HCT116 (cell line): ENCODE measurements around the gene NCBP2L. TPM values are rescaled to one million over a fixed set of nuclear protein-coding genes. Genes with fewer than 3 reads are reported as not detected.

Source experiments
- ATAC-seq: fragments of 200-7000 bp; cut with Tn5 transposase; 2 replicates; pipeline ENCODE4 v1.9.1; 2020; ENCODE audit warnings: mild to moderate bottlenecking, moderate library complexity
- BruUV-seq: library from RNA; stranded (reverse); fragments of 400-500 nt; replicated peaks from 2 replicates; lab custom pipeline; 2021; lab: Mats Ljungman, UMichigan
- CTCF ChIA-PET: fragments of 300-600 bp; sonication (Branson Sonifier 250); formaldehyde crosslinking; loops from one replicate; lab custom pipeline; 2021; ENCODE audit warnings: antibody characterized with exemption; lab: Charles Lee
- POLR2A ChIA-PET: fragments of 300-600, 350-600 bp; sonication (Branson Sonifier 250); formaldehyde crosslinking; loops from one replicate; lab custom pipeline; 2021; ENCODE audit warnings: antibody characterized with exemption; lab: Charles Lee
- RAD21 ChIA-PET, 2 experiments: fragments of 300-600 bp; sonication (Branson Sonifier 250); formaldehyde crosslinking; loops; one replicate each; lab custom pipeline; 2023; ENCODE audit warnings: low total read pairs in 2 of 2; ENCODE audit not compliant: uncharacterized antibody in 2 of 2, unreplicated experiment in 2 of 2, low non-redundant PET in 1 of 2; lab: Charles Lee
- DNase-seq: peaks from one replicate; pipeline ENCODE4 v3.0.0-alpha.2; 2010; ENCODE audit warnings: low read depth, low spot score
- H2AFZ ChIP-seq: fragments of 200-600 bp; shearing (Covaris generic), sonication (generic); 2 replicates; pipeline ENCODE4 v1.6.1; 2017; ENCODE audit warnings: low read depth, mixed run types, mixed read lengths, antibody characterized with exemption, low read length; ENCODE audit not compliant: poor library complexity, severe bottlenecking
- H3K27ac ChIP-seq: 2 replicates; pipeline ENCODE4 v1.5.1; 2012; ENCODE audit warnings: low read depth, low read length
- H3K27me3 ChIP-seq: fragments of 200-600 bp; sonication (generic); 2 replicates; pipeline ENCODE4 v1.6.1; 2016; ENCODE audit warnings: mixed run types, low read length, mixed read lengths; ENCODE audit not compliant: insufficient read depth
- H3K36me3 ChIP-seq, 2 experiments: fragments of 200-500 bp in 1 of 2; fragments of 200-600 bp in 1 of 2; sonication (Bioruptor generic) in 1 of 2; sonication (generic) in 1 of 2; 2 replicates each; pipeline versions ENCODE4 v1.5.1 to v1.6.1; 2014 to 2016; ENCODE audit warnings: low read length in 2 of 2, inconsistent platforms in 1 of 2, mixed read lengths in 1 of 2, mixed run types in 1 of 2; ENCODE audit not compliant: insufficient read depth in 2 of 2, control insufficient read depth in 1 of 2
- H3K4me1 ChIP-seq, 2 experiments: fragments of 200-600 bp in 1 of 2; sonication (generic) in 1 of 2; 2 replicates each; pipeline versions ENCODE4 v1.5.1 to v1.6.1; 2012 to 2017; ENCODE audit warnings: low read length in 2 of 2, inconsistent platforms in 1 of 2, mild to moderate bottlenecking in 1 of 2, mixed read lengths in 1 of 2, mixed run types in 1 of 2, moderate library complexity in 1 of 2; ENCODE audit not compliant: insufficient read depth in 2 of 2, control insufficient read depth in 1 of 2
- H3K4me2 ChIP-seq: fragments of 200-600 bp; sonication (generic); 2 replicates; pipeline ENCODE4 v1.6.1; 2017; ENCODE audit warnings: mixed run types, low read length, mixed read lengths
- H3K4me3 ChIP-seq, 2 experiments: fragments of 200-600 bp in 1 of 2; sonication (generic) in 1 of 2; replicated peaks in 1 of 2; 2 replicates each; pipeline ENCODE4 v1.5.1; 2011 to 2016; ENCODE audit warnings: low read length in 2 of 2, control low read depth in 1 of 2, low read depth in 1 of 2, mild to moderate bottlenecking in 1 of 2, mixed read lengths in 1 of 2, mixed run types in 1 of 2
- H3K79me2 ChIP-seq: fragments of 200-600 bp; sonication (generic); 2 replicates; pipeline ENCODE4 v1.6.1; 2017; ENCODE audit warnings: mild to moderate bottlenecking, mixed run types, low read length, moderate library complexity, mixed read lengths; ENCODE audit not compliant: insufficient read depth
- H3K9ac ChIP-seq: fragments of 200-600 bp; sonication (generic); 2 replicates; pipeline ENCODE4 v1.6.1; 2016; ENCODE audit warnings: low read length, mixed read lengths
- H3K9me2 ChIP-seq: fragments of 200-600 bp; sonication (generic), shearing (Covaris generic); 2 replicates; pipeline ENCODE4 v1.6.1; 2017; ENCODE audit warnings: mixed run types, mild to moderate bottlenecking, moderate library complexity; ENCODE audit not compliant: insufficient read depth
- H3K9me3 ChIP-seq, 2 experiments: fragments of 200-500 bp in 1 of 2; fragments of 200-600 bp in 1 of 2; sonication (Bioruptor generic) in 1 of 2; sonication (generic) in 1 of 2; 2 replicates each; pipeline ENCODE4 v1.6.1; 2014 to 2017; ENCODE audit warnings: low read length in 2 of 2, mixed read lengths in 2 of 2, inconsistent platforms in 1 of 2, low read depth in 1 of 2, mild to moderate bottlenecking in 1 of 2, mixed run types in 1 of 2, moderate library complexity in 1 of 2; ENCODE audit not compliant: control insufficient read depth in 1 of 2, insufficient read depth in 1 of 2
- H4K20me1 ChIP-seq: fragments of 200-600 bp; sonication (generic), shearing (Covaris generic); 2 replicates; pipeline ENCODE4 v1.6.1; 2017; ENCODE audit warnings: mixed run types, mild to moderate bottlenecking, moderate library complexity; ENCODE audit not compliant: insufficient read depth
- CEBPB ChIP-seq: IDR thresholded peaks from 2 replicates; pipeline ENCODE4 v1.6.1; 2012; ENCODE audit warnings: low read depth
- EZH2 ChIP-seq: fragments of 200-600 bp; sonication (generic); IDR thresholded peaks from 2 replicates; pipeline ENCODE4 v1.6.1; 2017; ENCODE audit warnings: antibody characterized with exemption, mixed run types
- EZH2phosphoT487 ChIP-seq: fragments of 200-600 bp; IDR thresholded peaks from 2 replicates; pipeline ENCODE4 v1.6.1; 2018; ENCODE audit warnings: antibody characterized with exemption, borderline replicate concordance
- JUND ChIP-seq: IDR thresholded peaks from 2 replicates; pipeline ENCODE4 v1.6.1; 2012
- POLR2A ChIP-seq: IDR thresholded peaks from 2 replicates; pipeline ENCODE4 v1.7.0; 2011; ENCODE audit warnings: borderline replicate concordance; ENCODE audit not compliant: insufficient read depth, insufficient read length; ENCODE audit errors: extremely low read depth
- POLR2AphosphoS5 ChIP-seq: IDR thresholded peaks from 2 replicates; pipeline ENCODE4 v1.6.1; 2011; ENCODE audit warnings: mild to moderate bottlenecking, low read depth, low read length, moderate library complexity
- SP1 ChIP-seq: IDR thresholded peaks from 2 replicates; pipeline ENCODE4 v1.6.1; 2012; ENCODE audit warnings: low read depth
- TCF7L2 ChIP-seq: IDR thresholded peaks from 2 replicates; pipeline ENCODE4 v1.7.0; 2011; ENCODE audit warnings: borderline replicate concordance, inconsistent platforms; ENCODE audit not compliant: insufficient read depth, insufficient read length; ENCODE audit errors: extremely low read depth
- ZNF274 ChIP-seq: fragments of 200-500 bp; sonication (Bioruptor generic); IDR thresholded peaks from 2 replicates; pipeline ENCODE4 v1.6.1; 2014; ENCODE audit warnings: mild to moderate bottlenecking, low read depth, low read length, inconsistent platforms
- intact Hi-C: fragments of 100-400 bp; cut with micrococcal nuclease; formaldehyde crosslinking; loops from 2 replicates; pipeline ENCODE4 v1.10.0; 2022
- total RNA-seq: library from RNA; stranded (reverse); gene quantifications from one replicate; pipeline ENCODE4 v1.2.1, GENCODE V29; 2021; ENCODE audit not compliant: unreplicated experiment
- TF ChIP-seq, protein P1 (sequence below): IDR thresholded peaks from 2 replicates; pipeline ENCODE4 v1.6.1; 2011; ENCODE audit warnings: mild to moderate bottlenecking, low read length, moderate library complexity; ENCODE audit not compliant: insufficient replicate concordance; ENCODE audit errors: extremely low read depth
- TF ChIP-seq, protein P2 (sequence below), 3 experiments: fragments of 200-600 bp in 1 of 3; sonication (generic) in 1 of 3; IDR thresholded peaks in 2 of 3; conservative IDR thresholded peaks in 1 of 3; 2 replicates each; pipeline ENCODE4 v1.5.1; 2012 to 2017; ENCODE audit warnings: low read depth in 2 of 3, low read length in 2 of 3, antibody characterized with exemption in 1 of 3, borderline replicate concordance in 1 of 3, control low read depth in 1 of 3, mild to moderate bottlenecking in 1 of 3, mixed read lengths in 1 of 3, mixed run types in 1 of 3, moderate library complexity in 1 of 3; ENCODE audit not compliant: insufficient read depth in 1 of 3
- TF ChIP-seq, protein P3 (sequence below): IDR thresholded peaks from 2 replicates; pipeline ENCODE4 v1.6.1; 2012; ENCODE audit warnings: low read depth
- TF ChIP-seq, protein P4 (sequence below): IDR thresholded peaks from 2 replicates; pipeline ENCODE4 v1.6.1; 2012
- TF ChIP-seq, protein P5 (sequence below): IDR thresholded peaks from 2 replicates; pipeline ENCODE4 v1.6.1; 2012

NCBP2L gene
- total RNA-seq, 1 experiment from 2014 or later, result not detected

DNA sequence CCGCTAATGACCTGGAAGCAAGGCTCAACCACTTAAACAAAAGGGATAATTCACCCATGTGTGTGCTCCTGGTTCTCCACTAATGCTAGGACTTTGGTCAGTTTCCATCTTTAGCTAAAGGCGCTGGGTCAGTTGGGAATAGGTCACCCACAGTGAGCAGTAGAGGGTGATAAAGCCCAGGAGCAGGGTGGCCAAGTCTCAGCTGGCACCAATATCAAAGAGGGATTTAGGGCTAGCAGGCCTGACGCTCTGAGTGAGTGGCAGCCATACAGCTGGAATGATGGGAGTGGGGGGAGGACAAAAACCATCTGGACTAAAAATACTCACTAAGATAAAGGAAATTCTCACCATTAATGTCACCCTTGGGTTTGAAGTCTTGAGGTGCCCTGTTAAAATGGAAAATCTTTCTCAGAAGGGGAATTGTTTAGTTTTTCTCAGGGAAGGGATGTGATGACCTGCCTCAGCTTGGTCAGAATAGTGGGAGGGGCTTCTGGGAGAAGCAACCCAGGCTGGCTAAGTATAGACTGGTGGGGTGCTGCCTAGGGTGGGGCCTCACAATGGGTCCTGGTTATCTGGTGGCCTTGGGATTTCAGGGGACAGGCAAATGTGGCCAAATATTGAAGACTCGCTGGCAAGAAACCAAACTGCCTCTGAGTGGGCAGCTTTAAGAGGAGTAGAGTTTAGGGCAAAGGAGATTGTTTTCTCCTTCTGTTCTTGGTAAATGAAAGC is 49.0 kb upstream of the NCBP2L start:
- intact Hi-C loops, result no loop called here
- Histone ChIP-seq H3K4me1 (peaks cover 37 to 46% of the 10 kb centered on the region in 2 experiments), H3K9ac (no peak overlapping the region), H3K79me2 (no peaks in the 10 kb centered on the region), H3K4me3 (no peak overlapping the region), H3K9me2 (no peaks in the 10 kb centered on the region), H3K36me3 (no peaks in the 10 kb centered on the region), H2AFZ (no peak overlapping the region), H3K27ac (no peak overlapping the region), H3K4me2 (no peak overlapping the region), H4K20me1 (no peaks in the 10 kb centered on the region), H3K27me3 (no peaks in the 10 kb centered on the region), H3K9me3 (no peaks in the 10 kb centered on the region)
- ATAC-seq, result no peak
- DNase-seq, result no peak
- CTCF ChIA-PET, result interaction anchor here (1.5 kb wide), 1 partner anchor 11 kb away, joined by 3 read pairs; no protein-coding TSS in a partner anchor
- BruUV-seq, result no TSS peak
- POLR2A ChIA-PET, result interaction anchor here (1.2 kb wide), 1 partner anchor 9 kb away, joined by 5 read pairs; no protein-coding TSS in a partner anchor
- TF ChIP-seq POLR2AphosphoS5, result no peak
- TF ChIP-seq, protein P1, sequence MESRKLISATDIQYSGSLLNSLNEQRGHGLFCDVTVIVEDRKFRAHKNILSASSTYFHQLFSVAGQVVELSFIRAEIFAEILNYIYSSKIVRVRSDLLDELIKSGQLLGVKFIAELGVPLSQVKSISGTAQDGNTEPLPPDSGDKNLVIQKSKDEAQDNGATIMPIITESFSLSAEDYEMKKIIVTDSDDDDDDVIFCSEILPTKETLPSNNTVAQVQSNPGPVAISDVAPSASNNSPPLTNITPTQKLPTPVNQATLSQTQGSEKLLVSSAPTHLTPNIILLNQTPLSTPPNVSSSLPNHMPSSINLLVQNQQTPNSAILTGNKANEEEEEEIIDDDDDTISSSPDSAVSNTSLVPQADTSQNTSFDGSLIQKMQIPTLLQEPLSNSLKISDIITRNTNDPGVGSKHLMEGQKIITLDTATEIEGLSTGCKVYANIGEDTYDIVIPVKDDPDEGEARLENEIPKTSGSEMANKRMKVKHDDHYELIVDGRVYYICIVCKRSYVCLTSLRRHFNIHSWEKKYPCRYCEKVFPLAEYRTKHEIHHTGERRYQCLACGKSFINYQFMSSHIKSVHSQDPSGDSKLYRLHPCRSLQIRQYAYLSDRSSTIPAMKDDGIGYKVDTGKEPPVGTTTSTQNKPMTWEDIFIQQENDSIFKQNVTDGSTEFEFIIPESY, result no peak
- no peak for TF ChIP-seq JUND
- TF ChIP-seq, protein P2, sequence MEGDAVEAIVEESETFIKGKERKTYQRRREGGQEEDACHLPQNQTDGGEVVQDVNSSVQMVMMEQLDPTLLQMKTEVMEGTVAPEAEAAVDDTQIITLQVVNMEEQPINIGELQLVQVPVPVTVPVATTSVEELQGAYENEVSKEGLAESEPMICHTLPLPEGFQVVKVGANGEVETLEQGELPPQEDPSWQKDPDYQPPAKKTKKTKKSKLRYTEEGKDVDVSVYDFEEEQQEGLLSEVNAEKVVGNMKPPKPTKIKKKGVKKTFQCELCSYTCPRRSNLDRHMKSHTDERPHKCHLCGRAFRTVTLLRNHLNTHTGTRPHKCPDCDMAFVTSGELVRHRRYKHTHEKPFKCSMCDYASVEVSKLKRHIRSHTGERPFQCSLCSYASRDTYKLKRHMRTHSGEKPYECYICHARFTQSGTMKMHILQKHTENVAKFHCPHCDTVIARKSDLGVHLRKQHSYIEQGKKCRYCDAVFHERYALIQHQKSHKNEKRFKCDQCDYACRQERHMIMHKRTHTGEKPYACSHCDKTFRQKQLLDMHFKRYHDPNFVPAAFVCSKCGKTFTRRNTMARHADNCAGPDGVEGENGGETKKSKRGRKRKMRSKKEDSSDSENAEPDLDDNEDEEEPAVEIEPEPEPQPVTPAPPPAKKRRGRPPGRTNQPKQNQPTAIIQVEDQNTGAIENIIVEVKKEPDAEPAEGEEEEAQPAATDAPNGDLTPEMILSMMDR (IDR thresholded peaks at IDR 0.05 in 2 of 3, conservative IDR thresholded peaks at IDR 0.05 in 1 of 3; ENCODE audit: borderline replicate concordance in 1 of 3, insufficient read depth in 1 of 3, low read depth in 2 of 3, low read length in 2 of 3), result no peak
- TF ChIP-seq, protein P3, sequence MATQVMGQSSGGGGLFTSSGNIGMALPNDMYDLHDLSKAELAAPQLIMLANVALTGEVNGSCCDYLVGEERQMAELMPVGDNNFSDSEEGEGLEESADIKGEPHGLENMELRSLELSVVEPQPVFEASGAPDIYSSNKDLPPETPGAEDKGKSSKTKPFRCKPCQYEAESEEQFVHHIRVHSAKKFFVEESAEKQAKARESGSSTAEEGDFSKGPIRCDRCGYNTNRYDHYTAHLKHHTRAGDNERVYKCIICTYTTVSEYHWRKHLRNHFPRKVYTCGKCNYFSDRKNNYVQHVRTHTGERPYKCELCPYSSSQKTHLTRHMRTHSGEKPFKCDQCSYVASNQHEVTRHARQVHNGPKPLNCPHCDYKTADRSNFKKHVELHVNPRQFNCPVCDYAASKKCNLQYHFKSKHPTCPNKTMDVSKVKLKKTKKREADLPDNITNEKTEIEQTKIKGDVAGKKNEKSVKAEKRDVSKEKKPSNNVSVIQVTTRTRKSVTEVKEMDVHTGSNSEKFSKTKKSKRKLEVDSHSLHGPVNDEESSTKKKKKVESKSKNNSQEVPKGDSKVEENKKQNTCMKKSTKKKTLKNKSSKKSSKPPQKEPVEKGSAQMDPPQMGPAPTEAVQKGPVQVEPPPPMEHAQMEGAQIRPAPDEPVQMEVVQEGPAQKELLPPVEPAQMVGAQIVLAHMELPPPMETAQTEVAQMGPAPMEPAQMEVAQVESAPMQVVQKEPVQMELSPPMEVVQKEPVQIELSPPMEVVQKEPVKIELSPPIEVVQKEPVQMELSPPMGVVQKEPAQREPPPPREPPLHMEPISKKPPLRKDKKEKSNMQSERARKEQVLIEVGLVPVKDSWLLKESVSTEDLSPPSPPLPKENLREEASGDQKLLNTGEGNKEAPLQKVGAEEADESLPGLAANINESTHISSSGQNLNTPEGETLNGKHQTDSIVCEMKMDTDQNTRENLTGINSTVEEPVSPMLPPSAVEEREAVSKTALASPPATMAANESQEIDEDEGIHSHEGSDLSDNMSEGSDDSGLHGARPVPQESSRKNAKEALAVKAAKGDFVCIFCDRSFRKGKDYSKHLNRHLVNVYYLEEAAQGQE, result no peak
- TF ChIP-seq, protein P4, sequence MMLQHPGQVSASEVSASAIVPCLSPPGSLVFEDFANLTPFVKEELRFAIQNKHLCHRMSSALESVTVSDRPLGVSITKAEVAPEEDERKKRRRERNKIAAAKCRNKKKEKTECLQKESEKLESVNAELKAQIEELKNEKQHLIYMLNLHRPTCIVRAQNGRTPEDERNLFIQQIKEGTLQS, result no peak
- TF ChIP-seq CEBPB, result no peak
- TF ChIP-seq EZH2, result no peak
- no peak for TF ChIP-seq SP1
- no peak for TF ChIP-seq TCF7L2
- TF ChIP-seq, protein P5, sequence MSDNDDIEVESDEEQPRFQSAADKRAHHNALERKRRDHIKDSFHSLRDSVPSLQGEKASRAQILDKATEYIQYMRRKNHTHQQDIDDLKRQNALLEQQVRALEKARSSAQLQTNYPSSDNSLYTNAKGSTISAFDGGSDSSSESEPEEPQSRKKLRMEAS, result no peak
- no peak for TF ChIP-seq ZNF274
- TF ChIP-seq POLR2A, result no peak
- no peak for TF ChIP-seq EZH2phosphoT487
- RAD21 ChIA-PET, result no interaction called here
